Measurements from ENCODE around the gene CCDC188.

DNA sequence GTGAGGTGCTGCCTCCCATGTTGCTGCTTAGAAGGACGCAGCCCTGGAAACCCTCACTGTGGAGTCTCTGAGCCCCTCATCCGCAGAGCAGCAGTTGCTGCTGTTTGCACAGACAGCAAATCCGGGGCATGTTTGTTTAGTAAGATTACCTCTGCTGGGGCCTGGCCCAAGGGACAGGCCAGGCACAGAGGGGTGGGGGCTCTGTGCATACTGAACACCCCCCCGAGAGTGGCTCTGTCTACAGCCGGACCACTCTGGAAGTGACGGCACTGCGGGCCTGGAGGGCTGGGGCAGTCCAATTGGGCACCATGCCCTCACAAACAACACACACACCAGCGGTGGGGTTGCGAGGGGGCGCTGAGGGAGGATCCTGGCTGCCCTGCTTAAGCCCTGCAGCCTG is 22.9 kb upstream of the CCDC188 start:
- TF ChIP-seq, protein P1, sequence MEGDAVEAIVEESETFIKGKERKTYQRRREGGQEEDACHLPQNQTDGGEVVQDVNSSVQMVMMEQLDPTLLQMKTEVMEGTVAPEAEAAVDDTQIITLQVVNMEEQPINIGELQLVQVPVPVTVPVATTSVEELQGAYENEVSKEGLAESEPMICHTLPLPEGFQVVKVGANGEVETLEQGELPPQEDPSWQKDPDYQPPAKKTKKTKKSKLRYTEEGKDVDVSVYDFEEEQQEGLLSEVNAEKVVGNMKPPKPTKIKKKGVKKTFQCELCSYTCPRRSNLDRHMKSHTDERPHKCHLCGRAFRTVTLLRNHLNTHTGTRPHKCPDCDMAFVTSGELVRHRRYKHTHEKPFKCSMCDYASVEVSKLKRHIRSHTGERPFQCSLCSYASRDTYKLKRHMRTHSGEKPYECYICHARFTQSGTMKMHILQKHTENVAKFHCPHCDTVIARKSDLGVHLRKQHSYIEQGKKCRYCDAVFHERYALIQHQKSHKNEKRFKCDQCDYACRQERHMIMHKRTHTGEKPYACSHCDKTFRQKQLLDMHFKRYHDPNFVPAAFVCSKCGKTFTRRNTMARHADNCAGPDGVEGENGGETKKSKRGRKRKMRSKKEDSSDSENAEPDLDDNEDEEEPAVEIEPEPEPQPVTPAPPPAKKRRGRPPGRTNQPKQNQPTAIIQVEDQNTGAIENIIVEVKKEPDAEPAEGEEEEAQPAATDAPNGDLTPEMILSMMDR (IDR thresholded peaks at IDR 0.05; ENCODE audit: low read depth, low read length, poor library complexity, severe bottlenecking) = no peak
- TF ChIP-seq EZH2phosphoT487 (IDR thresholded peaks at IDR 0.05; ENCODE audit: borderline replicate concordance, low read length) = no peak

Measured in DOHH2 (cell line).